BJ (cell line): ENCODE measurements around the gene NKAPL. TPM values are rescaled to one million over a fixed set of nuclear protein-coding genes. Genes with fewer than 3 reads are reported as not detected.
A peak's percentile ranks its signal among the peaks of the same experiment; 100 is the strongest.

Experiments
- CTCF ChIA-PET: fragments of 350-600 bp; formaldehyde crosslinking; extraction: SDS; loops from one replicate; lab custom pipeline; 2021; ENCODE audit warnings: antibody characterized with exemption, inconsistent platforms; lab: Yijun Ruan, JAX
- POLR2A ChIA-PET: fragments of 300-600 bp; sonication (Branson Sonifier 250); formaldehyde crosslinking; extraction: SDS; loops from one replicate; lab custom pipeline; 2021; ENCODE audit warnings: antibody characterized with exemption; lab: Charles Lee
- DNase-seq: peaks from one replicate; pipeline ENCODE4 v3.0.0-alpha.2; 2011; ENCODE audit warnings: low read depth
- H3K27me3 ChIP-seq: 2 replicates; pipeline ENCODE4 v1.6.0; 2011; ENCODE audit warnings: low read length; ENCODE audit not compliant: control insufficient read depth, insufficient read depth
- H3K36me3 ChIP-seq: 2 replicates; pipeline ENCODE4 v1.5.1; 2011; ENCODE audit warnings: low read length; ENCODE audit not compliant: control insufficient read depth, insufficient read depth
- H3K4me3 ChIP-seq: 2 replicates; pipeline ENCODE4 v1.5.1; 2011; ENCODE audit warnings: low read depth, mild to moderate bottlenecking, control low read depth, low read length
- polyA plus RNA-seq: library from polyadenylated mRNA; depleted of rRNA; stranded (reverse); fragments of >200 nt; gene quantifications from 2 replicates; pipeline ENCODE4 v1.2.3, GENCODE V29; 2011
- TF ChIP-seq, protein P1 (sequence below): IDR thresholded peaks from 2 replicates; pipeline ENCODE4 v1.5.1; 2011; ENCODE audit warnings: low read depth, mild to moderate bottlenecking, control low read depth, inconsistent platforms, low read length, moderate library complexity; ENCODE audit not compliant: insufficient read depth

The NKAPL gene
- polyA plus RNA-seq, 1 experiment: 0.72 TPM

DNA sequence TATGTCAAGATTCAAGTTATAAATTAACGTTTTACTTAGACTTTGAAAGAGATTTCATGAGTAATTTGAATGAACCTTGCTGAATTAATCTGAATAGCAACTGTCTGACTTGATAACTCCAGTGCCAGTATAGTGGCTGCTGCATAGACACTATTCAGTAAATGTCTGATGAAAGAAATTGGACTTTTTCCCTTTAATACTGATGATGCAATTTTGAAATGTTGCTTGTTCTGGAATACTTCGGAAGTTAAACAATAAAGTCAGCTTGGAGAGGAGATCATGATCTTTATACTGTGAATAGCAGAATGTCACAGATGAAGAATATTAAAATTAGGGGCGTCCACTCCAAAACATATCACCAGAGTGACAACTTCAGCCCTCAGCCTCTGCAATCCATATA, 18.6 kb downstream of the NKAPL start:
- Histone ChIP-seq H3K27me3 (no peaks in the 10 kb centered on the region), H3K36me3 (peaks cover 14% of the 10 kb centered on the region), H3K4me3 (no peak overlapping the region)
- TF ChIP-seq, protein P1, sequence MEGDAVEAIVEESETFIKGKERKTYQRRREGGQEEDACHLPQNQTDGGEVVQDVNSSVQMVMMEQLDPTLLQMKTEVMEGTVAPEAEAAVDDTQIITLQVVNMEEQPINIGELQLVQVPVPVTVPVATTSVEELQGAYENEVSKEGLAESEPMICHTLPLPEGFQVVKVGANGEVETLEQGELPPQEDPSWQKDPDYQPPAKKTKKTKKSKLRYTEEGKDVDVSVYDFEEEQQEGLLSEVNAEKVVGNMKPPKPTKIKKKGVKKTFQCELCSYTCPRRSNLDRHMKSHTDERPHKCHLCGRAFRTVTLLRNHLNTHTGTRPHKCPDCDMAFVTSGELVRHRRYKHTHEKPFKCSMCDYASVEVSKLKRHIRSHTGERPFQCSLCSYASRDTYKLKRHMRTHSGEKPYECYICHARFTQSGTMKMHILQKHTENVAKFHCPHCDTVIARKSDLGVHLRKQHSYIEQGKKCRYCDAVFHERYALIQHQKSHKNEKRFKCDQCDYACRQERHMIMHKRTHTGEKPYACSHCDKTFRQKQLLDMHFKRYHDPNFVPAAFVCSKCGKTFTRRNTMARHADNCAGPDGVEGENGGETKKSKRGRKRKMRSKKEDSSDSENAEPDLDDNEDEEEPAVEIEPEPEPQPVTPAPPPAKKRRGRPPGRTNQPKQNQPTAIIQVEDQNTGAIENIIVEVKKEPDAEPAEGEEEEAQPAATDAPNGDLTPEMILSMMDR: no peak
- DNase-seq: no peak
- POLR2A ChIA-PET: no interaction called here
- CTCF ChIA-PET: no interaction called here

DNA sequence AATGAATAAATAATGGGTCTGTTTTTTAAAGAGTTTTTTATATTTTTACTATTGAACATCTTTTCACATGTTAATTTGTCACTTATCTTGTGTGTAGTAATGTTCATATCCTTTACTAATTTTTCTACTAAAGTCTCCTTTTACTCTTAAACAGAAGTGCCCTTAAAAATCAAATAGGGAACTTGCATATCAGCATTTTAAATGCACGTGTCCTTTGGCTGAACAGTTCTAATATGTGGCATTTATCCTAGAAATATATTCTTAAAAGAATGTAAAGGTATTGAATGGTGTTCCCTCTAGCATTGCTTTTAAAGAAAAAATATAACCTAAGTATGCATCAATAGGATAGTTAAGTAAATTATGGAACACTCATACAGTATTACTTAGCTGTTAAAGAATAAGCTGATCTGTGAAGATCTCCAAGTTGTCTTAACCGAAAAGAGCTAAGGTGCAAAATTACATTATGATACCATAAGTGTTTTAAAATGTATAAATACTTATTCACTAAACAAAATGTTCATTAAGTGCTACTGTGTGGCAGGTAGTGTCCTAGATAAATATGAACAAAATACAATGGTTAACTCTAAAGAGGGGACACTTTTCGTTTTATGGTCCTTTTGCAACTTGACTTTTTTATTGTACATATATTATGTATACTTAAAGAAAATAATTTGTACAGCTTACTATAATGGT, 21.6 kb downstream of the NKAPL start:
- POLR2A ChIA-PET: interaction anchor here (1.4 kb wide), 1 partner anchor 13 kb away, joined by 15 read pairs; the partner anchor contains the start of gene ZSCAN26
- peaks cover 8% of the 10 kb centered on the region for H3K36me3 ChIP-seq
- CTCF ChIA-PET: no interaction called here

DNA sequence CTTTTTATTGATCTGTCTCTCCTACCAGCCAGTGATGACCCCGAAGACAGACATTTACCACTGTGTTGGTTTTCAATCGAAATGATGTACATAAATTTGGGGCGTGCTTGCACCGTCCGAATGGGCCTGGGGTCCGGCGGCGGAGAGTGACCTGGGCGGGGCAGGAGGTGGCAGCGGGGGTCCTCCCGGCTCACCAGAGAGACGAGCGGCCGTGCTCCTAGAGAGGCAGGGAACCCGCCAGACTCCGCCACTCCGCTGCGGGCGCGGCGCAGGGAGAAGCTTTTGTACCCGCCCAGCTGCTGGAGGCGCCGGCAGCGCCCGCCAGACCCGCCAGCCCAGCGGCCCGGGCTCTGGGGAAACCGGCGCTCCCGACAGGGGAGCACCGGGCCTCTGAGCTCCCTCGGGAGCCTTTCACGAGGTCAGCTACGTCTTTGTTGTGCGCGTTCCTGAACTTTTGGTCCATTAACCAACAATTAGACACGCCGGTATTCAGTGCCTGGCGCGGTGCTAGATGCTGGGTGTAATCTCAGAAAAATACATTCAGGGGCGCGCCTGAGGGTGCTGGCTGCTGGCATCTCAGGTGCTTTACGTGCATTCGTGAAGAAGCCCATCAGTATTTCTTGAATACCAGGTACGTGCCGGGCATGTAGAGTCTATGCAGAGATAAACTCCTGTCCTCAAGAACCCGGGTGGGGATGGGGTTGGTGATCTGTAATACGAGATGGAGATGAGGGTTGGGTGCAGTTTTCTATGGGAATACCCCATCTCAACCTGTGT, 22.4 kb downstream of the NKAPL start, which contains the start of gene PGBD1:
Gene PGBD1, plus strand, starts transcription at position 285 of the 777 bp plus-strand sequence. CDS start 2,242 bp downstream, outside the sequence.
- ChIA-PET CTCF (no interaction called here), POLR2A (interaction anchor here (1.4 kb wide), 1 partner anchor 14 kb away, joined by 15 read pairs; the partner anchor contains the start of gene ZSCAN26)
- Histone ChIP-seq H3K4me3 (peak within 1 kb of the TSS; percentile 53), H3K27me3 (no peaks in the 10 kb centered on the region), H3K36me3 (peaks cover 6% of the 10 kb centered on the region)
- TF ChIP-seq, protein P1: no peak
- no peak for DNase-seq

More for the DNA sequence above, 21.6 kb downstream of the NKAPL start:
- no peak for DNase-seq
- TF ChIP-seq, protein P1: no peak
- H3K4me3 ChIP-seq: peak overlapping the region; percentile 53
- H3K27me3 ChIP-seq: no peaks in the 10 kb centered on the region

DNA sequence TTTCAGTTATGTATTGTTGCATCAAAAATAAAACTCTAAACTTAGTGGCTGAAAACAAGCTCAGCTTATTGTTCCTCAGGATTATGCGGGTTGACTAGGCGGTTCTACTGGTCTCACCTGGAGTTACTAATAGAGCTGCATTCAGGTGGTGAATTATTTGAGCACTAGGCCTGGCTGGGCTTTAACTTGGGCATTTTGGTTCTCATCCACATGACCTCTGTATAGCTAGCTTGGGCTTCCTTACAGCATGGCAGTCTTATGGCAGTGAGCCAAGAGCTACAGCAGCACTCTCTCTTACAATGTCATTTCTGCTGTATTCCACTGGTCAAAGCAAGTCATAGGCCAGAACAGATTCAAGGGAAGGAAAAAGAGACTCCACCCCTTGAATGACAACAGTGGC, 23.8 kb downstream of the NKAPL start:
- TF ChIP-seq, protein P1: no peak
- ChIA-PET CTCF (no interaction called here), POLR2A (no interaction called here)
- DNase-seq: no peak
- Histone ChIP-seq H3K27me3 (no peaks in the 10 kb centered on the region), H3K36me3 (peaks cover 6% of the 10 kb centered on the region), H3K4me3 (no peak overlapping the region)

DNA sequence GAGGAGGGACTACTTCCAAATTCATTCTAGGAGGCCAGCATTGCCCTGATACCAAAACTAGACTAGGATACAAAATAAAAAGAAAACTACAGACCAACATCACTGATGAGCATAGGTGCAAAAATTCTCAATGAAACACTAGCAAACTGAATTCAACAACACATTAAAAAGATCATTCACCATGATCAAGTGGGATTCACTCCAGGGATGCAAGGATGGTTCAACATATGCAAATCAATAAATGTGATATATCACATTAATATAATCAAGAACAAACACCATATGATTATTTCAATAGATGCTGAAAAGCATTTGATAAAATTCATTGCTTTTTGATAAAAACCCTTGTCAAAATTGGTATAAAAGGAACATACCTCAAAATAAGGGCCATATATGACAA, 32.5 kb downstream of the NKAPL start:
- Histone ChIP-seq H3K27me3 (no peaks in the 10 kb centered on the region), H3K36me3 (peaks cover 1% of the 10 kb centered on the region; the same call in 1 of the 2 replicates), H3K4me3 (no peak overlapping the region)
- DNase-seq: no peak
- CTCF ChIA-PET: no interaction called here
- POLR2A ChIA-PET: no interaction called here
- TF ChIP-seq, protein P1: no peak
